ENCODE measurements around the gene RTKN2. TPM values are rescaled to one million over a fixed set of nuclear protein-coding genes. Genes with fewer than 3 reads are reported as not detected.

RTKN2 gene
- polyA plus RNA-seq, 1 donor from 2014 or later, result 4.7 TPM

- no peak overlapping the region for H3K9ac ChIP-seq (ENCODE audit: low read length)
- no peaks in the 10 kb centered on the region for H3K27me3 ChIP-seq (ENCODE audit: insufficient read depth, low read depth, low read length)
- H3F3A ChIP-seq (ENCODE audit: insufficient read depth, low read length, poor library complexity, severe bottlenecking), result no peaks in the 10 kb centered on the region
- H3K36me3 ChIP-seq (ENCODE audit: insufficient read depth, low read length), result no peaks in the 10 kb centered on the region
- H3K4me3 ChIP-seq (ENCODE audit: low read length), result no peak overlapping the region
- no peaks in the 10 kb centered on the region for H3K9me2 ChIP-seq (ENCODE audit: insufficient read depth, low read length)
- H3K79me2 ChIP-seq (replicated peaks; ENCODE audit: insufficient read depth, low read length), result no peaks in the 10 kb centered on the region
- H2AFZ ChIP-seq (ENCODE audit: low read depth, low read length), result no peak overlapping the region
- no peaks in the 10 kb centered on the region for H4K20me1 ChIP-seq (ENCODE audit: insufficient read depth)
- H3K4me2 ChIP-seq (ENCODE audit: low read length), result no peak overlapping the region
- TF ChIP-seq MXI1 (conservative IDR thresholded peaks at IDR 0.05; ENCODE audit: poor library complexity, severe bottlenecking) (no peak), TAF1 (IDR thresholded peaks at IDR 0.05; ENCODE audit: low read depth) (no peak), POLR2AphosphoS5 (IDR thresholded peaks at IDR 0.05) (no peak), EZH2 (IDR thresholded peaks at IDR 0.05; ENCODE audit: borderline replicate concordance, insufficient read depth, low read length, poor library complexity, severe bottlenecking) (no peak), CTCF (IDR thresholded peaks at IDR 0.05; ENCODE audit: poor library complexity, severe bottlenecking) (no peak), SMC3 (conservative IDR thresholded peaks at IDR 0.05; ENCODE audit: poor library complexity) (no peak)
- H3K9me3 ChIP-seq (ENCODE audit: low read length), result no peaks in the 10 kb centered on the region
- H3K27ac ChIP-seq (ENCODE audit: low read length), result no peak overlapping the region
Observed at GRCh38 chr10:62302760-62303159, 34.1 kb upstream of the RTKN2 start.

- no peaks in the 10 kb centered on the region for H3K9me3 ChIP-seq (ENCODE audit: low read length)
- H3K36me3 ChIP-seq (ENCODE audit: insufficient read depth, low read length), result no peaks in the 10 kb centered on the region
- no peak overlapping the region for H3K9ac ChIP-seq (ENCODE audit: low read length)
- H3K9me2 ChIP-seq (ENCODE audit: insufficient read depth, low read length), result no peaks in the 10 kb centered on the region
- no peaks in the 10 kb centered on the region for H3F3A ChIP-seq (ENCODE audit: insufficient read depth, low read length, poor library complexity, severe bottlenecking)
- H3K27ac ChIP-seq (ENCODE audit: low read length), result no peak overlapping the region
- no peaks in the 10 kb centered on the region for H4K20me1 ChIP-seq (ENCODE audit: insufficient read depth)
- no peak overlapping the region for H3K4me2 ChIP-seq (ENCODE audit: low read length)
- no peaks in the 10 kb centered on the region for H3K27me3 ChIP-seq (ENCODE audit: insufficient read depth, low read depth, low read length)
- H3K79me2 ChIP-seq (replicated peaks; ENCODE audit: insufficient read depth, low read length), result no peaks in the 10 kb centered on the region
- no peak for TF ChIP-seq SMC3 (conservative IDR thresholded peaks at IDR 0.05; ENCODE audit: poor library complexity)
- no peak for TF ChIP-seq POLR2AphosphoS5 (IDR thresholded peaks at IDR 0.05)
- no peak for TF ChIP-seq CTCF (IDR thresholded peaks at IDR 0.05; ENCODE audit: poor library complexity, severe bottlenecking)
- TF ChIP-seq MXI1 (conservative IDR thresholded peaks at IDR 0.05; ENCODE audit: poor library complexity, severe bottlenecking), result no peak
- TF ChIP-seq EP300 (conservative IDR thresholded peaks at IDR 0.05; ENCODE audit: poor library complexity, severe bottlenecking), result no peak
- no peak for TF ChIP-seq RAD21 (conservative IDR thresholded peaks at IDR 0.05)
- TF ChIP-seq REST (IDR thresholded peaks at IDR 0.05; ENCODE audit: borderline replicate concordance), result no peak
- no peak for TF ChIP-seq EZH2 (IDR thresholded peaks at IDR 0.05; ENCODE audit: borderline replicate concordance, insufficient read depth, low read length, poor library complexity, severe bottlenecking)
- TF ChIP-seq TAF1 (IDR thresholded peaks at IDR 0.05; ENCODE audit: low read depth), result no peak
- no peak overlapping the region for H3K4me3 ChIP-seq (ENCODE audit: low read length)
- no peak overlapping the region for H2AFZ ChIP-seq (ENCODE audit: low read depth, low read length)
Observed at GRCh38 chr10:62297857-62298256, 29.2 kb upstream of the RTKN2 start.

All from neural cell (in vitro differentiated cells).